Left lung (tissue), 10 donors: ENCODE results near the gene GRK1. TPM values are rescaled to one million over a fixed set of nuclear protein-coding genes. Genes with fewer than 3 reads are reported as not detected.

ENCODE experiments used
- ATAC-seq: fragments of 200-7000 bp; cut with Tn5 transposase; one replicate; pipeline ENCODE4 v1.9.1; 2020; ENCODE audit warnings: moderate library complexity
- DNase-seq, 4 donors: peaks; one replicate each; pipeline ENCODE4 v3.0.0-alpha.2; 2013 to 2020
- H3K27ac ChIP-seq, 2 donors: fragments of 200-600 bp; sonication (generic) in 1 of 2; one replicate each; pipeline versions ENCODE4 v1.5.0 to v1.8.0; 2020 to 2021
- H3K27me3 ChIP-seq, 2 donors: fragments of 200-600 bp; sonication (generic) in 1 of 2; one replicate each; pipeline versions ENCODE4 v1.5.0 to v1.8.0; 2020 to 2021
- H3K36me3 ChIP-seq, 2 donors: fragments of 200-600 bp; sonication (generic) in 1 of 2; one replicate each; pipeline versions ENCODE4 v1.5.0 to v1.8.0; 2020 to 2021
- H3K4me1 ChIP-seq, 2 donors: fragments of 200-600 bp; one replicate each; pipeline ENCODE4 v1.8.0; 2021
- H3K4me3 ChIP-seq, 2 donors: fragments of 200-600 bp; sonication (generic) in 1 of 2; one replicate each; pipeline versions ENCODE4 v1.5.0 to v1.8.0; 2020 to 2021; ENCODE audit warnings: mild to moderate bottlenecking in 1 of 2
- H3K9me3 ChIP-seq, 2 donors: fragments of 200-600 bp; sonication (generic) in 1 of 2; one replicate each; pipeline versions ENCODE4 v1.5.0 to v1.8.0; 2020 to 2021
- CTCF ChIP-seq, 2 donors: fragments of 200-600 bp; sonication (generic) in 1 of 2; IDR thresholded peaks; one replicate each; pipeline versions ENCODE4 v1.5.0 to v1.8.0; 2021; ENCODE audit warnings: antibody characterized with exemption in 2 of 2
- intact Hi-C, 2 donors: fragments of 100-400 bp; cut with DNase I; formaldehyde crosslinking; loops; one replicate each; pipeline versions ENCODE4 v1.11.2 to v1.14.2; 2022
- polyA plus RNA-seq, 6 donors: library from polyadenylated mRNA; unstranded; fragments of 120-200 nt; gene quantifications; one replicate each; pipeline ENCODE4 v1.2.1, GENCODE V29; 2013; ENCODE audit not compliant: insufficient read length in 6 of 6
- total RNA-seq, 2 donors: library from RNA; stranded (reverse); fragmentation: NEBNext Ultra II Directional; extraction: Animal tissue kit (Norgen Biotek cat#: 25700); gene quantifications; one replicate each; pipeline ENCODE4 v1.2.1, GENCODE V29; 2021
- donor health status: DM: no; HTN: yes; CAD: no.
- donor health status: DM: no; HTN: no; CAD: no.

GRK1 gene
- total and polyA plus RNA-seq, 8 donors, result 0.21 to 3.1 (median 1.2) TPM; not detected in 1

- Histone ChIP-seq H3K27ac (no peak overlapping the region), H3K36me3 (no peaks in the 10 kb centered on the region), H3K9me3 (no peaks in the 10 kb centered on the region), H3K4me1 (peaks cover 0 to 3% of the 10 kb centered on the region in 2 donors), H3K27me3 (peaks cover 0 to 29% of the 10 kb centered on the region in 2 donors), H3K4me3 (no peak overlapping the region)
- intact Hi-C loops, result no loop called here
- DNase-seq, result no peak
- no peak for ATAC-seq
- no peak for TF ChIP-seq CTCF (IDR thresholded peaks at IDR 0.05)
These were observed 109.5 kb downstream of the GRK1 start for GRCh38 chr13:113776231-113777125.

- ATAC-seq, result peak; percentile 63
- peaks cover 0 to 29% of the 10 kb centered on the region in 2 donors for H3K27me3 ChIP-seq
- DNase-seq, result peak in 2 of 4 donors; percentile 15 to 36
These were observed 110.6 kb downstream of the GRK1 start for GRCh38 chr13:113777311-113778260.

GRCh38 chr13:113781571-113781970 lies 114.6 kb downstream of the GRK1 start:
- Histone ChIP-seq H3K36me3 (no peaks in the 10 kb centered on the region), H3K27ac (no peak overlapping the region), H3K27me3 (peaks cover 0 to 16% of the 10 kb centered on the region in 2 donors), H3K4me3 (no peak overlapping the region), H3K9me3 (no peaks in the 10 kb centered on the region), H3K4me1 (no peaks in the 10 kb centered on the region)
- DNase-seq (no peak), ATAC-seq (no peak)
- intact Hi-C loops, result no loop called here
- no peak for TF ChIP-seq CTCF (IDR thresholded peaks at IDR 0.05)

More at GRCh38 chr13:113777311-113778260, 110.6 kb downstream of the GRK1 start:
- Histone ChIP-seq H3K27ac (no peak overlapping the region), H3K4me1 (no peaks in the 10 kb centered on the region), H3K4me3 (no peak overlapping the region), H3K36me3 (no peaks in the 10 kb centered on the region), H3K9me3 (no peaks in the 10 kb centered on the region)
- TF ChIP-seq CTCF (IDR thresholded peaks at IDR 0.05), result no peak
- intact Hi-C loops, result no loop called here

GRCh38 chr13:113782472-113782871 lies 115.5 kb downstream of the GRK1 start:
- H3K4me3 ChIP-seq, result no peak overlapping the region
- DNase-seq, result no peak
- peaks cover 0 to 7% of the 10 kb centered on the region in 2 donors for H3K27me3 ChIP-seq
- no peaks in the 10 kb centered on the region for H3K9me3 ChIP-seq
- no peaks in the 10 kb centered on the region for H3K36me3 ChIP-seq
- intact Hi-C loops, result no loop called here
- no peak for ATAC-seq
- no peak for TF ChIP-seq CTCF (IDR thresholded peaks at IDR 0.05)
- H3K4me1 ChIP-seq, result no peaks in the 10 kb centered on the region
- H3K27ac ChIP-seq, result no peak overlapping the region
